A172 (cell line): ENCODE measurements around the gene IL36RN. TPM values are rescaled to one million over a fixed set of nuclear protein-coding genes. Genes with fewer than 3 reads are reported as not detected.
"Not testable (repeated sequence)": the region's sequence is repeated elsewhere in the genome, so short reads cannot be mapped to it uniquely, and the experiment has no call there.

Experiments used
- DNase-seq: peaks from one replicate; pipeline ENCODE4 v3.0.0-alpha.2; 2015; ENCODE audit warnings: low spot score
- total RNA-seq: library from RNA; depleted of rRNA; stranded (reverse); fragments of >200 nt; shearing (Covaris generic); gene quantifications from 2 replicates; pipeline ENCODE4 v1.2.3, GENCODE V29; 2014

The IL36RN gene
- total RNA-seq, 1 experiment from 2014 or later = not detected

DNA sequence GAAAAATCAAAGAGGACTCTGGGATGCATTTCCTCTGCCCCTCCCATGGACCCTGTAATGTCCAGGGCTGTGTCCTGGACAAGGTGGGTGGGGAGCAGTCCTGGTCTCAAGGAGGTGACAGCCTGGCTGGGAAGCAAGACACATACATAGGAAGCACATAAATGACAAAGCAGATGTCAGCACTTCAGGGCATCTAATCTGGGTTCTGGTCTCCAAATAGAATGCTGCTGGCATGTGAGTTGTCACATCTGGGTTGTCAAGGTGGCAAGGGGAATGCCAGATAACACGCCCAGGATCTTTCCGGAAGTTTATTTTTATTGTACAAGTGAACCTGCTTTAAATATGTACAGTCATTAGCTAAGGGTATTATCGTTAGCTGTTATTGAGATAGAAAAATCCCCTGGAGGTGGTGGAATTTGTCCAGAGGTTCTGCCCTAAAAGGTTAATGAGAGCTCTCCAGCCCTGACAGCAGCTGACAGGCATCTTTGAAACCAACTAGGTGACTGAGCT is 14.4 kb downstream of the IL36RN start:
- peak; percentile 29 for DNase-seq

DNA sequence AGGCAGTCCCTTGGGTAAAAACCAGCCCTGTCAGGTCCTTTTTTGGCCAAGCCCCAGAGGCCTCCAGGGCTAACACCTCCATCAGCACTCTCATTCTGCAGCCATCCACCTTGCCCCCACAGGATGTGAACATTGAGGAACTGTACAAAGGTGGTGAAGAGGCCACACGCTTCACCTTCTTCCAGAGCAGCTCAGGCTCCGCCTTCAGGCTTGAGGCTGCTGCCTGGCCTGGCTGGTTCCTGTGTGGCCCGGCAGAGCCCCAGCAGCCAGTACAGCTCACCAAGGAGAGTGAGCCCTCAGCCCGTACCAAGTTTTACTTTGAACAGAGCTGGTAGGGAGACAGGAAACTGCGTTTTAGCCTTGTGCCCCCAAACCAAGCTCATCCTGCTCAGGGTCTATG is 16.0 kb downstream of the IL36RN start:
- no peak for DNase-seq

DNA sequence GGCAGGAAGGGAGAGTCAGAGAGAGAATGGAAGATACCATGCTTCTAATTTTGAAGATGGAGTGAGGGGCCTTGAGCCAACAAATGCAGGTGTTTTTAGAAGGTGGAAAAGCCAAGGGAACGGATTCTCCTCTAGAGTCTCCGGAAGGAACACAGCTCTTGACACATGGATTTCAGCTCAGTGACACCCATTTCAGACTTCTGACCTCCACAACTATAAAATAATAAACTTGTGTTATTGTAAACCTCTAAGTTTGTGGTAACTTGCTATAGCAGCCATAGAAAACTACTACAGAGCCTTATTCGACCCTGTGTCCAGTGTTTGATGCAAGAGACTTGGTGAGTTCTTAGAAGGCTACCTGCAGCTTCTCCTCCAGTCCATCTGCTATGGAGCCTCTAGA is 16.6 kb downstream of the IL36RN start:
- DNase-seq = no peak

DNA sequence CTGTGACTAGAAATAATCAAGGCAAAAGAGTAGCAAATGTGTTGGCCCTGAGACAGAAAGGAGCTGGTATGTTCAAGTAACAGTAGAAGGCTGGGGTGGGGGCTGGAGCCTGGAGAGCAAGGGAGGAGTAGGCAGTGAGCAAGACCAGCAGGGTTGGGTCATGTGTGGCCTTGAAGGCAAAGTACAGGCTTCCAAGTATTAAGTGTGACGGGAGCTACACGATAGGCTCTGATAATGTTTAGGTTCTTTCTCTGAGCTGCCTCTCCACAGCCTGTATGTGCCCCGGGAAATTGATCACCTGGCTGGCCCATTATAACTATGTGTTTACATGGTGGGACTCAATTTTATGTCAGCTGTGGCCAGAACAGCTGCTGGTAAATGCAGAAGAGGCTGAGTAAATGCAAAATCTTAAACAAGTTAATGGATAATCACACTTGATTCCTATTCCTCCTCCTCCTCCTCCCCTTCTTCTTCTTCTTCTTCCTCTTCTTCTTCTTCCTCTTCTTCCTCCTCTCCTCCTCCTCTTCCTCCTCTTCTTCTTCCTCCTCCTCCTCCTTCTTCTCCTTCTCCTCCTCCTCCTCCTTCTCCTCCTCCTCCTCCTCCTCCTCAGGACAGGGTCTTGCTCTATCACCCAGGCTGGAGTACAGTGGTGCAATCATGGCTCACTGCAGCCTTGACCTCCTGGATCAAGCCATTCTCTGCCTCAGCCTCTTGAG is 18.1 kb downstream of the IL36RN start:
- DNase-seq = no peak

DNA sequence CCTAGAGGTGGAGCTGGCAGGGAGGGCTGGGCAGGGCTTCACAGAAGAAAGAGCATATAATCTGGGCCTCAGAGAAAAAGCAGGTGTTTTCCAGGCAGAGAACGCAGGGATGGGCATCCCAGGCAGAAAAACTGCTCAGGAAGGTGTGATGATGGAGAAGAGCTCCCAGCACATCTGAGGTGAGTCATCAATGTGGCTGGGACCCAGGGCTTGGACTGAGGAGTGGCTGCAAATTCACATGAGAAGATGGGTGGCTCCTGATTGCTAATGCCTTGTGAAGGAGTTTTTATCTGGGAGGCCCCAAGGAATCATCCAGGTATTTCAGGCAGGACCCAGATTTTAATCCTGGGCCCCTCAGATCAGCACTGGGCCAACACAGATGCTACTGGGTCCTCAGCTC is 18.9 kb downstream of the IL36RN start:
- DNase-seq = peak; percentile 96

DNA sequence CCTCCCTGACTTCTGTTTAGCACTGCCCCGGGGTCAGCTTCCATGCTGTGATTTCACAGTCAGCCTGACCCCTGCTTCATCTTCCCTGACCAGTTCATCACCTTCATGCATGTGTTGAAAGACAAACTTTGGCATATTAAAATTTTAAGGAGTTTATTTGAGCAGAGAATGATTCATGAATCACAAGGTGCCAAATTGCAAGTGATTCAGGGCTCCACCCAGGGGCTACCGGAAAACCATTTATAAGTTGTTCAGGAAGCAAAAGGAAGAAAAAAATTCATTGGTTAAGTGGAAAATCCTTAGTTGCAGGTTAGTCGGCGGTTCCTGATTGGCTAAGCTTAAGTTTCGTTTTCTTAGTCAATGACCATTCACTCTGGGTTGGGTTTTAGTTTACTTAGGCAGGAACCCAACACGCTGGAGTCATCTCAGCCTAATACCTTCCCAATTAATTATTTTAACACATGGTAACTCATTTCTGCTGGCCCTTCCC is 19.4 kb downstream of the IL36RN start:
- peak; percentile 99 for DNase-seq

DNA sequence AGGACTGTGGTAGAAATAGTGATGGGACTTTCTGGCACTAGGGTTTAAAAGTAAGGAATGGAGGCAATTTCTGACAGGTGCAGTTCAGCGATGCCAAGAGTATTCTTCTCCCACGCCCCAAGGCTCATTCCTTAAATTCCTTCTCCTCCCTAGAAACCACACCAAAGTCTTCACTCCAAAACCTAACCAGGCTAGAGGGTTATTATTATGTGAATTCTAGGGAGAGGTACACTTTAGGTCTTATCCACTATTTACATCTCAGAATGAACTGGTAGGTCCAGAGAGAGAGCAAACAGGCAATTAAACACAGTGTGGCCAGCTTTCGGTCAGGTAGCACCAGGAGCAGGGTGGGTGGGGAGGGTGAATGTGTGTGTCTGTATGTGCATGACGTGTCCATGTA is 20.1 kb downstream of the IL36RN start:
- DNase-seq = peak; percentile 93

DNA sequence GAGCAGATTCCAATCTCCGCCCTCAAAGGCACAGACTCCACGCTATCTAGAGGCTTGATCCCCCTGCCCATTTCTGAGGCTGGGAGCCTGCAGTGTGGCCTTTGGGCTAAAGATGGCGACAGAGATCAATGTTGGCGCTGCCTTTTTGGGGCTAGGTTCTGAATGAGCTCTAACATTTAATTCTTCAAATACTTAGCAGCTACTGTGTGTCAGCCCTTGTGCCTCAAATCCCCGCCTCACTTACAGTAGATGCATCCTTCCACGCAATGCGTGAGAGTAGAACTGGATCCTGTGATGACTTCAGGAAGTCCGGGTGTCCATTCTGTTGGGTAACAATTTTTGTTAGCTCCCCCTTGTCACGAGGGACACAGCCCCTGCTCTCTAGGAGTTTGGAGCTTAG is 21.1 kb downstream of the IL36RN start:
- peak; percentile 60 for DNase-seq

DNA sequence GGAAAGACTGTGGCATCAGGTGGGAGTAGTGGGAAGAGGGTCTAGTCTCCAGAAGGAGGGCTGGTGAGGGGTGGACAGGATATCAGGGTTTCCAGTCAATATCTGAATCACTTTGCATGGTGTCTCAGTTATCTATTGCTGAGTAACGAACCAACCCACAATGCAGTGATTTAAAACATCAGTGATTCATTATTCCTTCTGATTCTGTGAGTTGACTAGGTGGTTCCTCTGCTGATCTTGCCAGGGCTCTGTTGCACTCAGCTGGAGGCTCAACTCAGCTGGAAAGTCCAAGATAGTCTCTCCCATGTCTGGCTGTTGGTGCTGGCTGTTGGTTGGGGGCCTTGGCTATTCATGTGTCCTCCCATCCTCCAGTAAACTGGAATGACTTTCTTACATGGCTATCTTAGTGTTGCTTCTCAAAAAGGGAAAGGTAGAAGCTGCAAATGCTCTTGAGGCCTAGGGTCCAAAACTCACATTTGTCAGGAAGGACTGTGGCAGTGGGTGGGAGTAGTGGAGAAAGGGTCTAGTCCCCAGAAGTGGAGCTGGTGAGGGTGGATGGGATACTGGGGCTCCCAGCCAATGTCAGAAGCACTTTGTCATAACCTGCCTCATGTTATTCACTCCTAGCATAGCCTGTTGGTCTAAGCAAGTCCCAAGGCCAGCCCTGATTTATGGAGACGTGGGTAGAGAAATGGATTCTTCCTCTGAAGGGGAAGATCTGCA is 22.7 kb downstream of the IL36RN start:
- DNase-seq = no peak

DNA sequence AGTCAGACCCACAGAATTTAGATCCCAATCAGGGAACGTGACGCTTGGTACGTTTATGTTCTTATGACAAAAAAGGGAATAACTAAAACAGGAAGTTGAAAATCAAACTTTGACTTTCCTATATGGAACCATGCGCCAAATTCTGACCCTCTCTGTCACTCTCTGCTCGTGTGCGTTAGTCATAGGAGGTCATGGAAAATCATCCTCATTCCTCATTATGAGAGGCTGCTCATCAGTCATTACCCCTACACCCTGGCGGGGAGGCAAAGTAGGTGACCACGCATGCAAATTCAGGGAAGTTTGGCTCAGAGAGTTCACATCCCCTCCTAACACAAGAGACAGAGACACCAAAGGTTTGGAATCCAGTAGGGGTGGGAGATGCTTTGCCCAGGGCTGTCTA is 24.3 kb downstream of the IL36RN start:
- DNase-seq = no peak

DNA sequence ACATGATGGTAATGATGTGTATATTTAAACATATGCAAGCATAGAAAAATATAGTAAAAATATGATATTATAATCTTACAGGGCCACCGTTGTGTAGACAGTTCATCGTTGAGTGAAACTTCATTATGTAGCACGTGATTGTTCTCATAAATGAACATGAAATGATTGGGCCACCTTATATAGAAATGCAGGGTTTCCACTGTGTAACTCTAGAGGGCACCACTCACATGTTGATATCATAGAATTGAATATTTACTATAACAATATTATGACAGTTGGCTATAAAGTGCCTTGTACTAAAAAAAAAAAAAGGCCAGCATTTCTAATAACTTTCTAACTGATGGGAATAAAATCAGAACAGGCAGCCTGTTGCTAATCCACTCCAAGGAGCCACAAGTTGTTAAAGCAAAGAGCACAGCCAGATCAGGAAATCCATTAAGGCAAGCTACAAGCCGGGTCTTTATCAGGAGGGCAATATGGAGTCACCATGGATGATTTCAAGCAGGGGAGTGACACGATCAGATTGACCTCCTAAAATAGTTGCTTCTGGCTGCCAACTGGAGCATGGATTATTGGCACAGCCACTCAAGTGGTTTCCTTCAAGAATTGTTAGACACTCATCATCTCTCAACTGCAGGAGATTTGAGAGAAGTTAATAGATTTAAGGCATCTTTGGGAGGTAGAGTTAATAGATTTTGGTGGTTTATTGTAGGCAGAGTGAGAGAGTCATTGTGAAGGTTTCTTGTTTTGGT is 25.4 kb downstream of the IL36RN start:
- no peak for DNase-seq

DNA sequence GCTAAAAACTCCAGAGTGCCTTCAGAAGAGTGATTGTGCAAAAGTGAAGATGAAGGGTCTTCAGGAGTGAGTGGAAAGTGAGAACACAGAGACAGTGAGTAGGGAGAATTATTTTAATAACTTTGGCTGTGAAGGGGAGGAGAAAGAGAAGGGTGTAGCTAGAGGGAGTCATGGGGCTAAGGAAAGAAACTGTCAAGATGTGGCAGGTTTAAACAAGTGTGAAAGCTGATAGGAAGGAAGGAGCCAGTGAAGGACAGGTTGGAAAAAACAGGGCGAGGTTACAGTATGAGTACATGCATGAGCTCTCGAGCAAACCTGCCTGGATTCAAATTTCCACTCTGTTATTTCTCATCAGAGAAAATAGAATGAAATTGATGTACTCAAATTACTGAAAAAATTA is 26.5 kb downstream of the IL36RN start:
- no peak for DNase-seq

DNA sequence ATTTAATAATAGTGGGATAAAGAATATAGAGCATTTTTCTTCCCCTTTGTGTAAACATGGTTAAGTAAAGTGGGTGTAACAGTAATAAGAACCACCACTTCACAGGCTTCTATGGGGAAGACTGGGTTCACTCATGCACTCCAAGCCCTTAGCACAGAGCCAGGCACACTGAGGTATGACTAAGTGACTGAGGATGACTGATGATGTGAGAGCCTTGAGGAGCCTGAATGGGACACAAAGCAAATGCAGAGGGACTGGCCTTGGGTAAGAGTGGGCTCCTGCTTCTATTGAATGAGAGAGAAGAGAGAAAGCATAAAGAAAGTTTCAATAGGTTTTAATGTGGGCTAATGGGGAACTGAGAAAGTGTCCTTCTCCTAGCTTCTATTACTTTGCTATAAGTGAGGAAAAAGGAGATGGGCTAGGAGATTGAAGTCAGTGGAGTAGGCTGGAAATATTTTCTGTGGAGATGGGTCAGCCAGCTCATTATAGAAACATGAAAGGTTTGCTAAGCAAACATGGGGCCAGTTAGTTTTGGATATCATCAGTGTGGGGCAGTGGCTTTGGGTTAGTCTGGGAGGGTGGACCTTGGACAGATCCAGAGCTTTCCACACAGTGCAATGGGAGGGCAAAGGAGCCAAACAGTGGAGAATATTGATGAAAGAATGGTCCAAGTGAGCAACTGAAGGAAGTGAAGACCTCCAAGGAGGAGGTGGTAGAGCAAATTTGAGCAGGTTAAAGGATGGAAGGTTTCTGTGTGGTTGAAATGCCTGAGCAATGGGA is 29.4 kb downstream of the IL36RN start:
- no peak for DNase-seq

DNA sequence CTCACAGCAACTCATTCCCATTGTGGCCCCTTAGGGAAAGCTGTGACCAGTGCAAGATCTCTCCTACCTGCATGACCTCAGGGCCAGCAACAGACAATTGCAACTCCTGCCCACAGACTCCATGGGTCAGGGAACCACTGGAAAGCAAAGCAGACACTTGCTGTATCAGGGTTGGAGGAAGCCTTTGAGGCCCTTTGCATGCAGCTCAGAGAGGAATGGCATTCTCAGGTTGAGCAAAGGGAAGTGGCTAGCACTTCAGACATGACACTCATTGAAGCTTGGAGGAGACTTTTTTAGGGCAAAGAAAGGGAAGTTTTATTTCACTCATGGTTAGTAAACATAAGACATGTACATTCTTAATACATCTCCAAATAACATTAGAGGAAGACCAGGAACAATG is 30.9 kb downstream of the IL36RN start:
- DNase-seq = no peak

DNA sequence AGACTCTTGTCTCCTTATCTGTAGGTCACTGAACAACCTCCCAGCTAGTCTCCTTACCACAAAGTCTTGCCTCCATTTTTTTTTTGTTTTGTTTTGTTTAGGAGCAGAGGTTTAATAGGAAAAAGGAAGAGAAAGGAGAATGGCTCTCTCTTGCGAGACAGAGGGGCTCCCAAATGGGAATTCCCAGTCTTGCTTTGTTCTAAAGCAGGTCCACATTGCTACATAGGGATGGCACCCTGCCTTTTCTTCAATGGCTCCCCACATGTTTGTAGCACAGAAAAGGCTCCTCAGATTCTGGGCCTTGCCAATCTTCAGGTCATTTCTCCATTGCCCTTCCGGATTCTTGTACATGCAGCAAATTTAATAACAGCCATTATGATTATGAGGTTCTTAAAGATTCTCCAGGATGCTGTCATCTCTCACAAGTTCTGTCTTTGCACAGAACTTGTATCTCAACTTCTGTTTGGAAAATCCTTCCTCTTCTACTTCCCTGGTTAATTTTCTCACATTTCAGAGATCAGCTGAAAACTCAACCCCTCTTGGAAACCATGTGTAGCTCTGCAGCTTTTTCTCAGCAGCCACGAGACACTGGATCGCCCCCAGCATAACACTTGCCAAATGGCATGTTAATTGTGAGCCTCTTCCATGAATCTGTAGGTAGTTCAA is 32.4 kb downstream of the IL36RN start:
- DNase-seq = no peak

DNA sequence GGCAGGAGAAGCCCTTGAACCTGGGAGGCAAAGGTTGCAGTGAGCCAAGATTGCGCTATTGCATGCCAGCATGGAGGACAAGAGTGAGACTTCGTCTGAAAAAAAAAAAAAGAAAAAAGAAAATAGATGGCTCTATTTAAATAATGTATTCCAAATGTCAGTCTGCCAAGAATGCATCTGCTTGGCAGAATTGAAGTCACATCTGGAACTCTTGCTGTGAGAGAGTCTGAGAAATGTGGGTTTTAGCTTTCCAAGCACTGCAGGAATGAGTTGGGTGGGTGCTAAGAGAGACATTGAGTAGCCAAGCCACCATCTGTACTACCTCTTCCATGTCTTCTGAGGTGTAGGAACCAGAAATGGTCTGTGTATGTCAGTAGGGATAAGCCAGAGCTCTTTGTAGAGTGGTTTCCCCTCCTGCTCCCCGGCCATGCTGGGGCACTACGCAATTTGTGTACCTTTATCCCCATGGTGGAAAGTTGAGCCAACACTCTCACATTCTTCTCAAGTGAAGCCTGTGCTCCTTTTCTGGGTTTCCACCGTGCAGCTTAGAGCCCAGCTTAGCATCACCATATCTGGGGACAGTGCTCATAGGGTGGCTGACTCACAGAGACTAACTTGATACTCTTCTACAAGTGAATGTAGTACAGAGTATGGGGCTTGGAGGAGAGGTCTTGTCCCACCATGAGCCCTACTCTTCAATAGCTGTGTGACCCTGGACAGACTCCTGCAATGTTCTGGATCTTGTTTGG is 34.0 kb downstream of the IL36RN start:
- DNase-seq = no peak

DNA sequence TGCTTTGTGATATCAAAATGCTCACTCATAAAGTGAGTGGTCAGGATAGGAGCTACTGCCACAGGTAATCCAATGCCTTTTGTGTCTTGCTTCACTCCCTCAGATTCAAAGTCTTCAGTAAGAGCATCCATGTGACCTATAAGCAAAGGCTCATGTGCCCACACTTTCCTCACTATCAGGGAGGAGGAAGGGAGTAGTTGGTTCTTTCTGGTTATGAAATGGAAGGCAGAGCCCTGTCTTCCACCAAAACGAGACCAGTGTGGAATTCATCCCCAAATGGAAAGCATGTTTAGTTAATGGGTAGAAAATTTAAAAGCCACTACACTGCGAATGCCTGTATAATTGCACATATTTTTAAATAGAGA is 34.6 kb downstream of the IL36RN start:
- no peak for DNase-seq

DNA sequence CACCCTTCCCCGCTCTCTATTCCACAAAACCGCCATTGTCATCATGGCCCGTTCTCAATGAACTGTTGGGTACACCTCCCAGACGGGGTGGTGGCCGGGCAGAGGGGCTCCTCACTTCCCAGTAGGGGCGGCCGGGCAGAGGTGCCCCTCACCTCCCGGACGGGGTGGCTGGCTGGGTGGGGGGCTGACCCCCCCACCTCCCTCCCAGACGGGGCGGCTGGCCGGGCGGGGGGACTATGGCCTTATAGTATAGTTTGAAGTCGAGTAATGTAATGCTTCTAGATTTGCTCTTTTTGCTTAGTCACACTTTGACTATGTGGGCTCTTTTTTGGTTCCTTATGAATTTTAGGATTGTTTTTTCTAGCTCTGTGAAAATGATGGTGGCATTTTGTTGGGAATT is 37.3 kb downstream of the IL36RN start:
- not testable (repeated sequence) for DNase-seq

DNA sequence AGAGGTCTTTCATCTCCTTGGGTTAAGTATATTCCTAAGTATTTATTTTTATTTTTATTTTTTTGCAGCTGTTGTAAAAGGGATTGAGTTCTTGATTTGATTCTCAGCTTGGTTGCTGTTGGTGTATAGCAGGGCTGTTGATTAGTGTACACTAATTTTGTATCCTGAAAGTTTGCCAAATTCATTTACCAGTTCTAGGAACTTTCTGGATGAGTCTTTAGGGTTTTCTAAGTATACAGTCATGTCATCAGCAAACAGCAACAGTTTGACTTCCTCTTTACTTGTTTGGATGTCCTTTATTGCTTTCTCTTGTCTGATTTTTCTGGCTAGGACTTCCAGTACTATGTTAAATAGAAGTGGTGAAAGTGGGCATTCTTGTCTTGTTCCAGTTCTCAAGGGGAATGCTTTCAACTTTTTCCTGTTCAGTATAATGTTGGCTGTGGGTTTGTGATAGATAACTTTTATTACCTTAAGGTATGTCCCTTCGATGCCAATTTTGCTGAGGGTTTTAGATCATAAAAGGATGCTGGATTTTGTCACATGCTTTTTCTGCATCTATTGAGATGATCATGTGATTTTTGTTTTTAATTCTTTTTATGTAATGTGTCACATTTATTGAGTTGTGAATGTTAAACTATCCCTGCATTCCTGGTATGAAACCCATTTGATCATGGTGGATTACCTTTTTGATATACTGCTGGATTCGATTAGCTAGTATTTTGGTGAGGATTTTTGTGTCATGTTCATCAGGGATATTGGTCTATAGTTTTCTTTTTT is 38.0 kb downstream of the IL36RN start:
- DNase-seq = not testable (repeated sequence)

DNA sequence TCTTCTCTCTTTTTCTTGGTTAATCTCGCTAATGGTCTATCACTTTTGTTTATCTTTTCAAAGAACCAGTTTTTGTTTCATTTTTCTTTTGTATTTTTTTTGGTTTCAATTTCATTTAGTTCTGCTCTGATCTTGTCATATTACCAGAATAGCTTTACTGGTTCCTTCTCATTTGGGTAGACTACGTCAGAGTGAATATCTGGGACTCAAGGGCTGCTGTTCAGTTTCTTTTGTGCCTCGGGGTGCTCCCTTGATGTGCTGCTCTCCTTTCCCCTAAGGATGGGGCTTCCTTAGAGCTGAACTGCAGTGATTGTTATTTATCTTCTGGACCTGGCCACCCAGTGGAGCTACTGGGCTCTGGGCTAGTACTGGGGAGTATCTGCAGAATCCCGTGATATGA is 39.0 kb downstream of the IL36RN start:
- no peak for DNase-seq
